G401.6 (cell line): ENCODE measurements around the gene LRRC9.
"Not testable (repeated sequence)": the region's sequence is repeated elsewhere in the genome, so short reads cannot be mapped to it uniquely, and the experiment has no call there.

Source experiments
- FAIRE-seq: peaks from 2 replicates; lab custom pipeline; 2012; peaks lifted over from hg19 to GRCh38; lab: Jason Lieb, UNC

The LRRC9 gene

GRCh38 chr14:59919570-59920377 lies at the start of gene LRRC9:
TSS of gene LRRC9 (plus strand) at chr14:59920144.
- no peak for FAIRE-seq

- no peak for FAIRE-seq
Observed at GRCh38 chr14:59870277-59871165, 49.4 kb upstream of the LRRC9 start, which contains the start of gene RTN1. TSS of gene RTN1 (minus strand) at chr14:59870776. CDS start at chr14:59870630, 146 bp downstream.

GRCh38 chr14:59871166-59871495 lies 48.8 kb upstream of the LRRC9 start:
- no peak for FAIRE-seq

GRCh38 chr14:59882957-59883356 lies 37.0 kb upstream of the LRRC9 start:
- FAIRE-seq = no peak

GRCh38 chr14:59890676-59891075 lies 29.3 kb upstream of the LRRC9 start:
- FAIRE-seq = no peak

- no peak for FAIRE-seq
Observed at GRCh38 chr14:59895721-59896120, 24.2 kb upstream of the LRRC9 start.

- FAIRE-seq = no peak
Observed at GRCh38 chr14:59897757-59898383, 22.1 kb upstream of the LRRC9 start.

GRCh38 chr14:59900556-59900955 lies 19.4 kb upstream of the LRRC9 start:
- no peak for FAIRE-seq

- no peak for FAIRE-seq
Observed at GRCh38 chr14:59904184-59904583, 15.8 kb upstream of the LRRC9 start.

- FAIRE-seq = no peak
Observed at GRCh38 chr14:59905188-59905587, 14.8 kb upstream of the LRRC9 start.

- FAIRE-seq = no peak
Observed at GRCh38 chr14:59912443-59912842, 7.5 kb upstream of the LRRC9 start.

GRCh38 chr14:59913187-59913586 lies 6.8 kb upstream of the LRRC9 start:
- no peak for FAIRE-seq

- FAIRE-seq = peak; percentile 88
Observed at GRCh38 chr14:59918824-59919569, 947 bp upstream of the LRRC9 start.

- no peak for FAIRE-seq
Observed at GRCh38 chr14:59920378-59920683, 387 bp downstream of the LRRC9 start.

- FAIRE-seq = no peak
Observed at GRCh38 chr14:59925797-59926196, 5.9 kb downstream of the LRRC9 start.

GRCh38 chr14:59926534-59926933 lies 6.6 kb downstream of the LRRC9 start:
- FAIRE-seq = no peak

GRCh38 chr14:59931237-59931636 lies 11.3 kb downstream of the LRRC9 start:
- FAIRE-seq = no peak

GRCh38 chr14:59936145-59936544 lies 16.2 kb downstream of the LRRC9 start:
- FAIRE-seq = no peak

- FAIRE-seq = no peak
Observed at GRCh38 chr14:59939828-59940227, 19.9 kb downstream of the LRRC9 start.

- FAIRE-seq = not testable (repeated sequence)
Observed at GRCh38 chr14:59942296-59942862, 22.4 kb downstream of the LRRC9 start.

GRCh38 chr14:59944909-59945308 lies 25.0 kb downstream of the LRRC9 start:
- peak; percentile 34 for FAIRE-seq

GRCh38 chr14:59952141-59952540 lies 32.2 kb downstream of the LRRC9 start:
- not testable (repeated sequence) for FAIRE-seq
